Mesodermal cell (in vitro differentiated cells): ENCODE data around the gene RUFY4.

Source experiments
- H3K27ac ChIP-seq: 2 replicates; pipeline ENCODE4 v1.7.0; 2013; ENCODE audit warnings: mild to moderate bottlenecking, low read depth, low read length, moderate library complexity; ENCODE audit not compliant: severe bottlenecking
- H3K36me3 ChIP-seq: 2 replicates; pipeline ENCODE4 v1.7.1; 2013; ENCODE audit warnings: mild to moderate bottlenecking, low read length, moderate library complexity; ENCODE audit not compliant: control insufficient read depth, insufficient read depth
- H3K4me1 ChIP-seq: one replicate; pipeline ENCODE4 v1.7.1; 2013; ENCODE audit warnings: mild to moderate bottlenecking, low read length; ENCODE audit not compliant: insufficient read depth, control insufficient read depth, poor library complexity, severe bottlenecking
- H3K4me3 ChIP-seq: 2 replicates; pipeline ENCODE4 v1.7.0; 2013; ENCODE audit warnings: low read length, control low read depth, mild to moderate bottlenecking; ENCODE audit not compliant: insufficient read depth, poor library complexity, severe bottlenecking; ENCODE audit errors: extremely low read depth
- H3K9me3 ChIP-seq: 2 replicates; pipeline ENCODE4 v1.7.1; 2013; ENCODE audit warnings: mild to moderate bottlenecking, low read length, moderate library complexity; ENCODE audit not compliant: control insufficient read depth
- WGBS, 2 experiments: methylation state at CpG; one replicate each; pipeline ENCODE4 v1.1.5; 2013; ENCODE audit warnings: missing lambda C conversion rate in 2 of 2; ENCODE audit not compliant: insufficient coverage in 2 of 2; 5-methylcytosine and 5-hydroxymethylcytosine counted together

The RUFY4 gene

DNA sequence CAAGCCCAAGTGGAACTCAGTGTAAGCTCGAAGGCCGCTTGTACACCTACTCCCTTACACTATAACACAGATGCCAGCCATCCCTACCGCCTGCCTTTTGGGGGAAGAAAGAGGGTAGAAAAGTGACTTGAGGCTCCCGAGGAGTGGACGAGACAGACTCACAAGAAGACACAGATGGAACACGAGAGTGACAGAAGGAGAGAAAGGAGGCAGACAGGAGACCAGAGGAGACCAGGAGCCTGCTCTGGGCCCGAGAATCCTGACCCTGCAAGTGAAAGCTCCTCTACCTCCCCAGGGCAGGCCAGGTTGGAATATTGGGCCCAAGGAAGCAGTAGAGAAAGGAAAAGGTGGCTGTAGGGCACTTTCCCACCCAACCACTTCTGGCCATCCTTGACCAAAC, 42.8 kb upstream of the RUFY4 start:
- H3K4me3 ChIP-seq, result no peak overlapping the region
- H3K4me1 ChIP-seq, result peaks cover 5% of the 10 kb centered on the region
- H3K9me3 ChIP-seq, result no peaks in the 10 kb centered on the region
- WGBS, 2 experiments, result 82 to 95% methylated on average over 3 to 5 of the region's 7 CpGs
- H3K27ac ChIP-seq, result no peak overlapping the region
- H3K36me3 ChIP-seq, result no peaks in the 10 kb centered on the region

DNA sequence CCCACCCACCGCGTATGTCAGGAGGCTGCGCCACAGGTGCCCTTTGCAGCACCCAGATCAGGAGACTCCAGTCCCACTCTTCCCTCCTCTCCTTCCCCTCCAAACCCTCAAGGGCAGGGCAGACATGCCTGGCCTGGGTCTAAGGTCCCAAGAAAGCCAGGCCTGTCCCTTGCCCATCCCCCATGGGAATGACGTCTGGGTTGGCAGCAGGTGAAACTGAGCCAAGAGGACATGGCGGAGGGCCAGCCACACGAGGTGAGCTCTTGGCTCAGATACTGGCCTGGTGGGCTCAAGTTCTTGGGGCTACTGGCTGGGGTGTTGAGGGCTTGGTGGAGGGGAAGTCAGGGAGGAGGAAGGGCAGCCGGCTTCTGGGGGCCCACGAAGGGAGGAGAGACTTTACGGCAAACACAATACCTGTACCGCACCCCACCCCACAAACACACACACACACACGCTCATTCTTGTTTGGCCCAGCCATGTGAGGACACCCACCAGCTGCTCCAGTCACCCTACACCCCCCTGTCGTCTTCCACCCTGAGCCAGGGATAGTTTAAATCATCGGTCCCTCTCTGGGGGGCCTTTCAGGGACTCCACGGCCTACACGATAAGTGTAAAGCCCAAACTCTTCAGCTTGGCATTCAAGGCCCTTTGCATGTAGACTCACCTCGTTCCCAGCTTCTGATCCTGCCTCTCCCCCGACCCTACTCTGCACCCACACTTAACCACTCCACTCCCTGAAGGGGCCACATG, 42.2 kb upstream of the RUFY4 start:
- H3K4me1 ChIP-seq, result peaks cover 5% of the 10 kb centered on the region
- no peaks in the 10 kb centered on the region for H3K9me3 ChIP-seq
- H3K27ac ChIP-seq, result no peak overlapping the region
- WGBS, 2 experiments, result 80 to 91% methylated on average over 9 to 14 of the region's 17 CpGs
- H3K36me3 ChIP-seq, result no peaks in the 10 kb centered on the region
- no peak overlapping the region for H3K4me3 ChIP-seq

GRCh38 chr2:218027426-218028188, 41.4 kb upstream of the RUFY4 start:
- H3K27ac ChIP-seq, result no peak overlapping the region
- H3K4me3 ChIP-seq, result no peak overlapping the region
- no peaks in the 10 kb centered on the region for H3K36me3 ChIP-seq
- peaks cover 5% of the 10 kb centered on the region for H3K4me1 ChIP-seq
- 91 to 98% methylated on average over 4 to 5 of the region's 6 CpGs for WGBS, 2 experiments
- no peaks in the 10 kb centered on the region for H3K9me3 ChIP-seq

DNA sequence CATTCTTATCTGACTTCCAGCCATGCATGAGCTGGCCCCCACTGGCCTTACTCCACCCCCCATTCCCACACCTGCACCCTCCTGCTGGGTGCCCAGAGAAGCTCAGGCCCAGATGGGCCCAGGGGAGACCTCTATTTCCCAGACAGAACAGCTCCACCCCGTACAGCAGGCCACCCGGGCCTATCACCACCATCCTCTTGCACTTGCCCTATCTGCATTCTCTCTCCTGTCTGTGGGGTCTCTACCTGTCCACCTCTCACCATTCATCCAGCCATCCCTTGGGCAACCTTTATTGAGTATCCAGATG, 40.9 kb upstream of the RUFY4 start:
- Histone ChIP-seq H3K27ac (no peak overlapping the region), H3K4me1 (peaks cover 5% of the 10 kb centered on the region), H3K4me3 (no peak overlapping the region), H3K36me3 (no peaks in the 10 kb centered on the region), H3K9me3 (no peaks in the 10 kb centered on the region)
- WGBS, 2 experiments, result 100% methylated on average over 2 of the region's 2 CpGs; no CpG with 5 or more reads in 1 of the 2 experiments

GRCh38 chr2:218028562-218029348, 40.3 kb upstream of the RUFY4 start:
- H3K4me1 ChIP-seq, result peaks cover 10% of the 10 kb centered on the region
- no peaks in the 10 kb centered on the region for H3K9me3 ChIP-seq
- H3K4me3 ChIP-seq, result no peak overlapping the region
- H3K27ac ChIP-seq, result no peak overlapping the region
- H3K36me3 ChIP-seq, result no peaks in the 10 kb centered on the region
- WGBS, 2 experiments, result 83 to 96% methylated on average over 3 of the region's 6 CpGs

- no peak overlapping the region for H3K27ac ChIP-seq
- H3K36me3 ChIP-seq, result no peaks in the 10 kb centered on the region
- no peaks in the 10 kb centered on the region for H3K9me3 ChIP-seq
- H3K4me3 ChIP-seq, result no peak overlapping the region
- 90% methylated on average over 9 to 14 of the region's 17 CpGs for WGBS, 2 experiments
- peaks cover 19% of the 10 kb centered on the region for H3K4me1 ChIP-seq
These were observed 39.4 kb upstream of the RUFY4 start for GRCh38 chr2:218029366-218030360.

- peaks cover 15% of the 10 kb centered on the region for H3K4me1 ChIP-seq
- H3K9me3 ChIP-seq, result no peaks in the 10 kb centered on the region
- no peaks in the 10 kb centered on the region for H3K36me3 ChIP-seq
- WGBS, 2 experiments, result 93 to 96% methylated on average over 7 of the region's 7 CpGs
- H3K27ac ChIP-seq, result no peak overlapping the region
- H3K4me3 ChIP-seq, result no peak overlapping the region
These were observed 38.5 kb upstream of the RUFY4 start for GRCh38 chr2:218030409-218031195.

- 94 to 100% methylated on average over 1 of the region's 1 CpG for WGBS, 2 experiments
- Histone ChIP-seq H3K27ac (no peak overlapping the region), H3K4me3 (no peak overlapping the region), H3K9me3 (no peaks in the 10 kb centered on the region), H3K4me1 (peaks cover 14% of the 10 kb centered on the region), H3K36me3 (no peaks in the 10 kb centered on the region)
These were observed 37.8 kb upstream of the RUFY4 start for GRCh38 chr2:218031261-218031660.

DNA sequence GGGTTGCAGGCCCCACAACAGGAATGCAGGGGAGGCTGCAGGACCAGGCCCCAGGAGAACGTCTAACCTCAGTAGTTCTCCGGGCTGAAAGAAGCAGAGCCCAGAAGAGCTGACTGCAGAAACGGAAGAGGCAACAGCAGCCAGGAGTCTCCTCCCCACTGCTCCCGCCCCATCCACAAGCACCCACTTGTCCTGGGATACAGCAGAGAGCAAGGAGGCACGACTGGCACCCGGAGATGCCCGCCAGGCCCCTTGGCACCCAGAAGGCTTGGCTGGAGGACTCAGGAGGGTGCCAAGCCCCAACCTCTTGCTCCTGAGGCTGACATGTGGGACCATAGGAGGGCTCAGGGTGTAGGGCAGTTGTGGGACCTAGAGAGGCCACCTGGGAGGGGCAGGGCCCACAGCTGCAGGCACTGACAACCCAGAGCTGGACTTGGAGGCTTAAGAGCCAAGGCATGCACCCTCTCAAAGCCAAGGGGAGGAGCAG, 37.2 kb upstream of the RUFY4 start:
- H3K27ac ChIP-seq, result no peak overlapping the region
- H3K4me1 ChIP-seq, result peaks cover 14% of the 10 kb centered on the region
- H3K4me3 ChIP-seq, result no peak overlapping the region
- 74 to 76% methylated on average over 4 to 6 of the region's 7 CpGs for WGBS, 2 experiments
- no peaks in the 10 kb centered on the region for H3K9me3 ChIP-seq
- H3K36me3 ChIP-seq, result no peaks in the 10 kb centered on the region
